H9 (cell line): ENCODE measurements around the gene FAM114A1. TPM values are rescaled to one million over a fixed set of nuclear protein-coding genes. Genes with fewer than 3 reads are reported as not detected.

ENCODE experiments used
- DNase-seq: peaks from one replicate; pipeline ENCODE4 v3.0.0-alpha.2; 2017
- H2AFZ ChIP-seq: one replicate; pipeline ENCODE4 v1.6.1; 2013; ENCODE audit warnings: mild to moderate bottlenecking, low read length, control low read depth, moderate library complexity
- H2AK5ac ChIP-seq: 2 replicates; pipeline ENCODE4 v1.6.1; 2013; ENCODE audit warnings: low read length, control low read depth, mixed read lengths; ENCODE audit not compliant: insufficient read length
- H2BK120ac ChIP-seq: one replicate; pipeline ENCODE4 v1.6.1; 2013; ENCODE audit warnings: low read depth, mild to moderate bottlenecking, low read length, control low read depth, inconsistent platforms; ENCODE audit not compliant: poor library complexity, severe bottlenecking
- H2BK12ac ChIP-seq: 2 replicates; pipeline ENCODE4 v1.6.1; 2013; ENCODE audit warnings: low read length, control low read depth, mixed read lengths, low read depth; ENCODE audit not compliant: insufficient read length
- H2BK15ac ChIP-seq: 2 replicates; pipeline ENCODE4 v1.6.1; 2013; ENCODE audit warnings: low read depth, low read length, control low read depth
- H2BK20ac ChIP-seq: one replicate; pipeline ENCODE4 v1.6.1; 2013; ENCODE audit warnings: low read depth, mild to moderate bottlenecking, low read length, control low read depth, inconsistent platforms; ENCODE audit not compliant: poor library complexity, severe bottlenecking
- H2BK5ac ChIP-seq: 2 replicates; pipeline ENCODE4 v1.6.1; 2013; ENCODE audit warnings: low read length, control low read depth, mixed read lengths; ENCODE audit not compliant: insufficient read length
- H3K14ac ChIP-seq: 2 replicates; pipeline ENCODE4 v1.6.1; 2013; ENCODE audit warnings: low read length, control low read depth; ENCODE audit not compliant: insufficient read depth
- H3K18ac ChIP-seq: 2 replicates; pipeline ENCODE4 v1.6.1; 2013; ENCODE audit warnings: low read depth, mild to moderate bottlenecking, mixed read lengths, low read length, control low read depth; ENCODE audit not compliant: insufficient read length
- H3K23ac ChIP-seq: 2 replicates; pipeline ENCODE4 v1.6.1; 2013; ENCODE audit warnings: low read length, control low read depth, mixed read lengths, low read depth; ENCODE audit not compliant: insufficient read length
- H3K23me2 ChIP-seq: 2 replicates; pipeline ENCODE4 v1.6.1; 2013; ENCODE audit warnings: low read depth, mild to moderate bottlenecking, mixed read lengths, low read length, control low read depth; ENCODE audit not compliant: insufficient read length, poor library complexity, severe bottlenecking
- H3K27ac ChIP-seq: 2 replicates; pipeline ENCODE4 v1.5.1; 2013; ENCODE audit warnings: low read length, control low read depth, mixed read lengths, low read depth; ENCODE audit not compliant: insufficient read length
- H3K27me3 ChIP-seq: 2 replicates; pipeline ENCODE4 v1.6.1; 2013; ENCODE audit warnings: low read length, control low read depth, inconsistent platforms; ENCODE audit not compliant: insufficient read depth
- H3K4ac ChIP-seq: 2 replicates; pipeline ENCODE4 v1.6.1; 2013; ENCODE audit warnings: low read depth, mild to moderate bottlenecking, control low read depth, inconsistent platforms, low read length, moderate library complexity
- H3K4me1 ChIP-seq: 2 replicates; pipeline ENCODE4 v1.6.1; 2013; ENCODE audit warnings: low read length, control low read depth, inconsistent platforms; ENCODE audit not compliant: insufficient read depth
- H3K4me2 ChIP-seq: 2 replicates; pipeline ENCODE4 v1.6.1; 2013; ENCODE audit warnings: low read length, control low read depth, mixed read lengths; ENCODE audit not compliant: insufficient read length, insufficient read depth
- H3K56ac ChIP-seq: 2 replicates; pipeline ENCODE4 v1.6.1; 2013; ENCODE audit warnings: low read depth, mild to moderate bottlenecking, mixed read lengths, low read length, control low read depth; ENCODE audit not compliant: insufficient read length
- H3K79me1 ChIP-seq: 2 replicates; pipeline ENCODE4 v1.6.1; 2013; ENCODE audit warnings: low read depth, mild to moderate bottlenecking, moderate library complexity, low read length, control low read depth, inconsistent platforms; ENCODE audit not compliant: insufficient read depth, poor library complexity, severe bottlenecking
- H3K79me2 ChIP-seq: 2 replicates; pipeline ENCODE4 v1.6.1; 2013; ENCODE audit warnings: low read length, control low read depth, inconsistent platforms; ENCODE audit not compliant: insufficient read depth
- H3K9ac ChIP-seq: 2 replicates; pipeline ENCODE4 v1.6.1; 2013; ENCODE audit warnings: low read length, control low read depth, mixed read lengths; ENCODE audit not compliant: insufficient read length; ENCODE audit errors: extremely low read depth
- H3K9me3 ChIP-seq: one replicate; pipeline ENCODE4 v1.6.1; 2013; ENCODE audit warnings: low read depth, low read length, inconsistent platforms; ENCODE audit not compliant: control insufficient read depth
- H3T11ph ChIP-seq: one replicate; pipeline ENCODE4 v1.6.1; 2013; ENCODE audit warnings: mild to moderate bottlenecking, low read length, control low read depth, inconsistent platforms
- H4K20me1 ChIP-seq: one replicate; pipeline ENCODE4 v1.6.1; 2013; ENCODE audit not compliant: control insufficient read depth, insufficient read length, insufficient read depth
- H4K5ac ChIP-seq: 2 replicates; pipeline ENCODE4 v1.6.1; 2013; ENCODE audit warnings: low read depth, mild to moderate bottlenecking, mixed read lengths, low read length, control low read depth; ENCODE audit not compliant: insufficient read length
- H4K8ac ChIP-seq: replicated peaks from 2 replicates; pipeline ENCODE4 v1.6.1; 2013; ENCODE audit warnings: low read length, control low read depth, mixed read lengths, low read depth; ENCODE audit not compliant: insufficient read length
- H4K91ac ChIP-seq: 2 replicates; pipeline ENCODE4 v1.6.1; 2013; ENCODE audit warnings: low read depth, mild to moderate bottlenecking, moderate library complexity, mixed read lengths, low read length, control low read depth; ENCODE audit not compliant: insufficient read length
- H3K27ac Mint-ChIP-seq, 3 experiments: 2 replicates in 2 of 3; 3 replicates in 1 of 3; pipeline ENCODE4 v1.8.0; 2020 to 2021; ENCODE audit warnings: mixed read lengths in 3 of 3, mild to moderate bottlenecking in 1 of 3, moderate library complexity in 1 of 3
- H3K27me3 Mint-ChIP-seq: 2 replicates; pipeline ENCODE4 v1.8.0; 2021; ENCODE audit warnings: low read depth, mild to moderate bottlenecking, moderate library complexity, mixed read lengths
- H3K36me3 Mint-ChIP-seq, 3 experiments: 2 replicates in 2 of 3; 3 replicates in 1 of 3; pipeline ENCODE4 v1.8.0; 2020 to 2021; ENCODE audit warnings: low read depth in 3 of 3, mixed read lengths in 3 of 3; ENCODE audit not compliant: insufficient read depth in 1 of 3
- H3K4me1 Mint-ChIP-seq, 2 experiments: 2 replicates each; pipeline ENCODE4 v1.8.0; 2020; ENCODE audit warnings: mixed read lengths in 2 of 2
- H3K4me3 Mint-ChIP-seq, 2 experiments: 2 replicates in 1 of 2; 3 replicates in 1 of 2; pipeline ENCODE4 v1.8.0; 2020 to 2021; ENCODE audit warnings: mild to moderate bottlenecking in 2 of 2, mixed read lengths in 2 of 2, moderate library complexity in 1 of 2
- H3K9me3 Mint-ChIP-seq, 2 experiments: 2 replicates in 1 of 2; 3 replicates in 1 of 2; pipeline ENCODE4 v1.8.0; 2020; ENCODE audit warnings: mild to moderate bottlenecking in 2 of 2, mixed read lengths in 2 of 2, moderate library complexity in 1 of 2
- CTCF ChIP-seq: fragments of 200-600 bp; sonication (generic); conservative IDR thresholded peaks from 3 replicates; pipeline ENCODE4 v1.8.0; 2021; ENCODE audit warnings: antibody characterized with exemption, mild to moderate bottlenecking
- WGBS: extraction: QIAGEN DNeasy Blood & Tissue Kit; methylation state at CpG from one replicate; pipeline ENCODE4 v1.1.7; 2013; ENCODE audit warnings: missing lambda C conversion rate, low lambda C conversion rate, mixed read lengths; ENCODE audit not compliant: insufficient read length; ENCODE audit errors: extremely low coverage; 5-methylcytosine and 5-hydroxymethylcytosine counted together
- total RNA-seq: library from RNA; stranded (reverse); gene quantifications from 2 replicates; pipeline ENCODE4 v1.2.1, GENCODE V29; 2021

The FAM114A1 gene
- total RNA-seq, 1 experiment from 2014 or later, result 9.9 TPM

GRCh38 chr4:38928568-38928967 lies 61.0 kb downstream of the FAM114A1 start:
- no peaks in the 10 kb centered on the region for H3K79me1 ChIP-seq
- no peaks in the 10 kb centered on the region for H3K4me1 ChIP-seq
- H3K4me2 ChIP-seq, result no peak overlapping the region
- H3K27me3 ChIP-seq, result no peaks in the 10 kb centered on the region
- no peak for TF ChIP-seq CTCF
- H3K27ac Mint-ChIP-seq, result no peak overlapping the region
- no peak overlapping the region for H2BK15ac ChIP-seq
- H2BK120ac ChIP-seq, result no peak overlapping the region
- no peak overlapping the region for H3K4ac ChIP-seq
- no peaks in the 10 kb centered on the region for H3K23me2 ChIP-seq
- no peaks in the 10 kb centered on the region for H4K20me1 ChIP-seq
- H2BK20ac ChIP-seq, result no peak overlapping the region
- no peaks in the 10 kb centered on the region for H3K9me3 Mint-ChIP-seq
- H3K36me3 Mint-ChIP-seq, result peaks cover 0 to 11% (median 8%) of the 10 kb centered on the region in 3 experiments; a peak in 2 of 7 replicates
- H3K27ac ChIP-seq, result no peak overlapping the region
- no peak for DNase-seq
- no peak overlapping the region for H3K14ac ChIP-seq
- no peak overlapping the region for H4K91ac ChIP-seq
- H3K4me3 Mint-ChIP-seq, result no peak overlapping the region
- no peak overlapping the region for H3T11ph ChIP-seq
- H2AK5ac ChIP-seq, result no peak overlapping the region
- WGBS, result no CpG with 5 or more reads among the region's 3 CpGs
- H3K18ac ChIP-seq, result no peak overlapping the region
- H2BK12ac ChIP-seq, result no peak overlapping the region
- H3K9me3 ChIP-seq, result no peaks in the 10 kb centered on the region
- H3K9ac ChIP-seq, result no peak overlapping the region
- H3K79me2 ChIP-seq, result no peaks in the 10 kb centered on the region
- H3K27me3 Mint-ChIP-seq, result no peaks in the 10 kb centered on the region
- H4K5ac ChIP-seq, result no peak overlapping the region
- no peak overlapping the region for H4K8ac ChIP-seq
- no peak overlapping the region for H3K23ac ChIP-seq
- peaks cover 0 to 10% of the 10 kb centered on the region in 2 experiments; a peak in 1 of 4 replicates for H3K4me1 Mint-ChIP-seq
- H2BK5ac ChIP-seq, result no peak overlapping the region
- no peak overlapping the region for H3K56ac ChIP-seq
- H2AFZ ChIP-seq, result no peak overlapping the region
